HepG2 (cell line): ENCODE data around the gene SLC66A3. TPM values are rescaled to one million over a fixed set of nuclear protein-coding genes. Genes with fewer than 3 reads are reported as not detected.

ENCODE experiments used
- ATAC-seq: fragments of 200-7000 bp; cut with Tn5 transposase; 3 replicates; pipeline ENCODE4 v1.9.1; 2020; ENCODE audit warnings: mild to moderate bottlenecking, moderate library complexity
- BruUV-seq: library from RNA; stranded (reverse); fragments of 400-500 nt; replicated peaks from 2 replicates; lab custom pipeline; 2021; lab: Mats Ljungman, UMichigan
- CTCF ChIA-PET: fragments of 300-600 bp; formaldehyde crosslinking; extraction: SDS; loops from one replicate; lab custom pipeline; 2021; ENCODE audit warnings: low total read pairs, inconsistent platforms, low intra/inter-chr PET ratio; lab: Yijun Ruan, JAX
- POLR2A ChIA-PET: fragments of 350-600 bp; sonication (Branson Sonifier 250); formaldehyde crosslinking; loops from one replicate; lab custom pipeline; 2020; ENCODE audit warnings: antibody characterized with exemption, inconsistent platforms; lab: Yijun Ruan, JAX
- DNase-seq: peaks from one replicate; pipeline ENCODE4 v3.0.0-alpha.2; 2015; ENCODE audit warnings: low spot score
- FAIRE-seq: peaks from 3 replicates; lab custom pipeline; 2011; peaks lifted over from hg19 to GRCh38; lab: Jason Lieb, UNC
- H2AFZ ChIP-seq: one replicate; pipeline ENCODE4 v1.6.1; 2011; ENCODE audit warnings: low read length, inconsistent platforms
- H3K27ac ChIP-seq: fragments of 300-600 bp; 3 replicates; pipeline ENCODE4 v1.8.0; 2011; ENCODE audit warnings: mixed run types, mild to moderate bottlenecking, mixed read lengths, low read length, inconsistent platforms; ENCODE audit not compliant: insufficient read depth; ENCODE audit errors: extremely low read length
- H3K27me3 ChIP-seq, 2 experiments: fragments of 200-600 bp in 1 of 2; 2 replicates in 1 of 2; 3 replicates in 1 of 2; pipeline versions ENCODE4 v1.6.0 to v1.8.0; 2011; ENCODE audit warnings: low read length in 2 of 2, mild to moderate bottlenecking in 2 of 2, moderate library complexity in 2 of 2, inconsistent platforms in 1 of 2; ENCODE audit not compliant: insufficient read depth in 2 of 2, control insufficient read depth in 1 of 2
- H3K36me3 ChIP-seq, 2 experiments: fragments of 200-600 bp in 1 of 2; replicated peaks in 1 of 2; 2 replicates in 1 of 2; 3 replicates in 1 of 2; pipeline versions ENCODE4 v1.5.1 to v1.8.0; 2011; ENCODE audit warnings: low read length in 2 of 2, inconsistent platforms in 1 of 2; ENCODE audit not compliant: insufficient read depth in 2 of 2, control insufficient read depth in 1 of 2
- H3K4me1 ChIP-seq: 2 replicates; pipeline ENCODE4 v1.5.1; 2012; ENCODE audit warnings: low read length, inconsistent platforms; ENCODE audit not compliant: insufficient read depth
- H3K4me2 ChIP-seq: 2 replicates; pipeline ENCODE4 v1.6.0; 2011; ENCODE audit warnings: low read depth, low read length, inconsistent platforms
- H3K4me3 ChIP-seq, 3 experiments: fragments of 200-600 bp in 1 of 3; sonication (generic), shearing (Covaris generic) in 1 of 3; replicated peaks in 1 of 3; 2 replicates each; pipeline ENCODE4 v1.5.1; 2011 to 2016; ENCODE audit warnings: low read length in 3 of 3, inconsistent platforms in 2 of 3, low read depth in 2 of 3, mild to moderate bottlenecking in 2 of 3, control low read depth in 1 of 3, mixed read lengths in 1 of 3; ENCODE audit not compliant: insufficient read depth in 1 of 3
- H3K79me2 ChIP-seq: one replicate; pipeline ENCODE4 v1.6.1; 2011; ENCODE audit warnings: low read length, inconsistent platforms; ENCODE audit not compliant: insufficient read depth
- H3K9ac ChIP-seq: 2 replicates; pipeline ENCODE4 v1.6.0; 2011; ENCODE audit warnings: mild to moderate bottlenecking, low read depth, low read length, inconsistent platforms; ENCODE audit not compliant: insufficient read depth
- H3K9me3 ChIP-seq: 2 replicates; pipeline ENCODE4 v1.5.1; 2012; ENCODE audit warnings: mild to moderate bottlenecking, low read length
- H4K20me1 ChIP-seq: 2 replicates; pipeline ENCODE4 v1.6.0; 2011; ENCODE audit warnings: inconsistent platforms, mild to moderate bottlenecking, low read length, moderate library complexity; ENCODE audit not compliant: insufficient read depth
- BCL6 ChIP-seq: IDR thresholded peaks from 2 replicates; pipeline ENCODE4 v1.6.1; 2016; ENCODE audit warnings: missing genetic modification reagents, missing compliant biosample characterization
- CCAR2 ChIP-seq: fragments of 200-400 bp; formaldehyde crosslinking; optimal IDR thresholded peaks from 2 replicates; pipeline ENCODE3; 2018; ENCODE audit warnings: low read depth, mild to moderate bottlenecking, low read length, moderate library complexity
- HDAC2 ChIP-seq: sonication (generic); formaldehyde crosslinking; IDR thresholded peaks from 2 replicates; pipeline ENCODE4 v1.4.0; 2020; ENCODE audit warnings: missing genetic modification reagents
- JDP2 ChIP-seq: sonication (generic); formaldehyde crosslinking; IDR thresholded peaks from 2 replicates; pipeline ENCODE4 v1.8.1; 2022; ENCODE audit warnings: missing genetic modification reagents, borderline replicate concordance
- KAT8 ChIP-seq: IDR thresholded peaks from 2 replicates; pipeline ENCODE4 v1.6.1; 2016; ENCODE audit warnings: missing genetic modification reagents, missing compliant biosample characterization
- LBX2 ChIP-seq: sonication (generic); formaldehyde crosslinking; IDR thresholded peaks from 2 replicates; pipeline ENCODE4 v1.5.0; 2020; ENCODE audit warnings: missing genetic modification reagents, mild to moderate bottlenecking, borderline replicate concordance
- NFYB ChIP-seq: sonication (generic); formaldehyde crosslinking; IDR thresholded peaks from 2 replicates; pipeline ENCODE4 v1.4.0; 2020; ENCODE audit warnings: missing genetic modification reagents
- NONO ChIP-seq, 2 experiments: fragments of 450-650 bp in 1 of 2; sonication (generic) in 1 of 2; formaldehyde crosslinking in 1 of 2; IDR thresholded peaks in 1 of 2; conservative IDR thresholded peaks in 1 of 2; 2 replicates each; pipeline versions ENCODE4 v1.6.1 to v1.8.0; 2017 to 2022; ENCODE audit warnings: mild to moderate bottlenecking in 1 of 2, missing genetic modification reagents in 1 of 2, moderate library complexity in 1 of 2
- REL ChIP-seq: sonication (generic); formaldehyde crosslinking; conservative IDR thresholded peaks from 2 replicates; pipeline ENCODE4 v1.8.0; 2022; ENCODE audit warnings: mild to moderate bottlenecking, missing genetic modification reagents, moderate library complexity
- SP1 ChIP-seq, 2 experiments: fragments of 450-650 bp in 1 of 2; sonication (generic) in 1 of 2; formaldehyde crosslinking in 1 of 2; IDR thresholded peaks; 2 replicates each; pipeline versions ENCODE4 v1.4.0 to v1.6.1; 2016 to 2020; ENCODE audit warnings: missing genetic modification reagents in 1 of 2
- SSRP1 ChIP-seq: IDR thresholded peaks from 2 replicates; pipeline ENCODE4 v1.6.1; 2016; ENCODE audit warnings: control low read depth
- ZBTB1 ChIP-seq: sonication (generic); formaldehyde crosslinking; IDR thresholded peaks from 2 replicates; pipeline ENCODE4 v1.4.0; 2020; ENCODE audit warnings: missing genetic modification reagents, borderline replicate concordance
- ZBTB14 ChIP-seq: sonication (generic); formaldehyde crosslinking; IDR thresholded peaks from 2 replicates; pipeline ENCODE4 v1.4.0; 2020; ENCODE audit warnings: missing genetic modification reagents
- ZBTB25 ChIP-seq: IDR thresholded peaks from 2 replicates; pipeline ENCODE4 v1.6.1; 2018; ENCODE audit warnings: missing genetic modification reagents
- ZMYM2 ChIP-seq: sonication (generic); formaldehyde crosslinking; IDR thresholded peaks from 2 replicates; pipeline ENCODE4 v1.8.0; 2022; ENCODE audit warnings: mild to moderate bottlenecking, missing genetic modification reagents
- ZNF30 ChIP-seq: sonication (generic); formaldehyde crosslinking; IDR thresholded peaks from 2 replicates; pipeline ENCODE4 v1.5.0; 2020; ENCODE audit warnings: mild to moderate bottlenecking, missing genetic modification reagents
- ZNF496 ChIP-seq: sonication (generic); formaldehyde crosslinking; IDR thresholded peaks from 2 replicates; pipeline ENCODE4 v1.8.1; 2023; ENCODE audit warnings: mild to moderate bottlenecking, moderate library complexity, missing genetic modification reagents; ENCODE audit not compliant: insufficient replicate concordance
- ZNF543 ChIP-seq: sonication (generic); formaldehyde crosslinking; IDR thresholded peaks from 2 replicates; pipeline ENCODE4 v1.4.0; 2020; ENCODE audit warnings: mild to moderate bottlenecking, missing genetic modification reagents
- ZSCAN21 ChIP-seq: sonication (generic); formaldehyde crosslinking; IDR thresholded peaks from 2 replicates; pipeline ENCODE4 v1.8.0; 2022; ENCODE audit warnings: mild to moderate bottlenecking, missing genetic modification reagents, moderate library complexity, borderline replicate concordance
- WGBS: methylation state at CpG from one replicate; pipeline ENCODE4 v1.1.6; 2017; ENCODE audit warnings: low lambda C conversion rate; 5-methylcytosine and 5-hydroxymethylcytosine counted together
- in situ Hi-C: cut with HindIII; loops from 2 replicates; pipeline ENCODE4 v1.10.0; 2017; ENCODE audit warnings: low pct_unique_long_range_greater_than_20kb; ENCODE audit not compliant: extremely low pct_ligation_motif_present
- intact Hi-C: fragments of 100-400 bp; cut with micrococcal nuclease; formaldehyde crosslinking; loops from one replicate; pipeline ENCODE4 v1.10.0; 2022; ENCODE audit not compliant: unreplicated experiment
- polyA plus RNA-seq, 8 experiments: library from polyadenylated mRNA; depleted of rRNA in 3 of 8; stranded (reverse) in 7 of 8; unstranded in 1 of 8; fragments of >200 nt; fragmentation: Illumina TruSeq in 4 of 8; extraction: Trizol in 4 of 8; gene quantifications; 2 replicates each; pipeline versions ENCODE4 v1.2.1 to v1.2.3, GENCODE V29; 2011 to 2016; ENCODE audit warnings: low read depth in 4 of 8, missing spikeins in 1 of 8, mixed read lengths in 1 of 8; ENCODE audit not compliant: insufficient read depth in 1 of 8
- total RNA-seq, 5 experiments: library from RNA; depleted of rRNA; stranded (reverse); fragments of >200 nt; fragmentation: Illumina TruSeq; extraction: Trizol; gene quantifications; 2 replicates each; pipeline ENCODE4 v1.2.3, GENCODE V29; 2016; ENCODE audit warnings: low read depth in 1 of 5

SLC66A3 gene
- total and polyA plus RNA-seq, 2 of the 13 experiments (the other 11 are each of a cell fraction or from before 2014, with no cell fraction given), result 2.2 to 3.7 TPM

- TF ChIP-seq ZNF30 (CRISPR knock-in tag), result peak; percentile 67; the same call in 1 of the 2 replicates
These were observed 998 bp upstream of the SLC66A3 start (continued) for GRCh38 chr2:11154016-11154922.

- no peaks in the 10 kb centered on the region for H3K9me3 ChIP-seq
- H3K4me2 ChIP-seq, result peak overlapping the region; percentile 90
- FAIRE-seq (no peak), DNase-seq (peak; percentile 92), ATAC-seq (peak; percentile 64)
- H3K79me2 ChIP-seq, result no peaks in the 10 kb centered on the region
- H4K20me1 ChIP-seq, result no peaks in the 10 kb centered on the region
- ChIA-PET CTCF (interaction anchor here (0.7 kb wide), 1 partner anchor 23 kb away, joined by 3 read pairs; no protein-coding TSS in a partner anchor), POLR2A (interaction anchor here (0.7 to 2.1 kb wide), 11 partner anchors 10 to 342 kb away, joined by 3 to 18 read pairs (median 5); partner anchors contain the start of genes PDIA6 and ROCK2)
- in situ Hi-C loops, result no loop called here
- H2AFZ ChIP-seq, result peak overlapping the region; percentile 78
- BruUV-seq, result no TSS peak
- 3% methylated on average over 28 of the region's 49 CpGs for WGBS
- peaks cover 6 to 58% of the 10 kb centered on the region in 2 experiments; a peak in 4 of 5 replicates for H3K27me3 ChIP-seq
- H3K4me3 ChIP-seq, result peak overlapping the region; percentile 54 to 86 (median 56)
- no peaks in the 10 kb centered on the region for H3K36me3 ChIP-seq
- intact Hi-C loops, result loop anchor here (2.0 kb wide), 1 partner anchor 22 kb away; a partner anchor contains a TSS
- no peak overlapping the region for H3K27ac ChIP-seq
- H3K4me1 ChIP-seq, result peaks cover 50% of the 10 kb centered on the region
- H3K9ac ChIP-seq, result peak overlapping the region; percentile 55; the same call in 1 of the 2 replicates
- TF ChIP-seq SP1 (IDR thresholded peaks at IDR 0.05) (no peak), SP1 (CRISPR knock-in tag; IDR thresholded peaks at IDR 0.05) (peak; percentile 61; the same call in 1 of the 2 replicates), LBX2 (CRISPR knock-in tag) (no peak), ZBTB25 (CRISPR knock-in tag) (no peak), ZMYM2 (CRISPR knock-in tag) (no peak), JDP2 (CRISPR knock-in tag) (no peak), BCL6 (peak; percentile 16), ZNF496 (CRISPR knock-in tag) (no peak), ZBTB1 (CRISPR knock-in tag) (no peak), SSRP1 (CRISPR knock-in tag) (no peak), ZSCAN21 (CRISPR knock-in tag) (no peak), HDAC2 (no peak), CCAR2 (no peak), KAT8 (CRISPR knock-in tag) (peak; percentile 57), REL (CRISPR knock-in tag) (no peak), NONO (IDR thresholded peaks at IDR 0.05) (no peak), NONO (CRISPR knock-in tag; conservative IDR thresholded peaks at IDR 0.05) (peak; percentile 23; the same call in 1 of the 2 replicates), NFYB (CRISPR knock-in tag) (no peak), ZBTB14 (no peak), ZNF543 (CRISPR knock-in tag) (no peak)
These were observed 315 bp upstream of the SLC66A3 start for GRCh38 chr2:11154923-11155380.
